HepG2 (cell line): Measurements from ENCODE around the gene ARMH2. TPM values are rescaled to one million over a fixed set of nuclear protein-coding genes. Genes with fewer than 3 reads are reported as not detected.

ENCODE experiments used
- ATAC-seq: fragments of 200-7000 bp; cut with Tn5 transposase; 3 replicates; pipeline ENCODE4 v1.9.1; 2020; ENCODE audit warnings: mild to moderate bottlenecking, moderate library complexity
- BruUV-seq: library from RNA; stranded (reverse); fragments of 400-500 nt; replicated peaks from 2 replicates; lab custom pipeline; 2021; lab: Mats Ljungman, UMichigan
- CTCF ChIA-PET: fragments of 300-600 bp; formaldehyde crosslinking; extraction: SDS; loops from one replicate; lab custom pipeline; 2021; ENCODE audit warnings: low total read pairs, inconsistent platforms, low intra/inter-chr PET ratio; lab: Yijun Ruan, JAX
- POLR2A ChIA-PET: fragments of 350-600 bp; sonication (Branson Sonifier 250); formaldehyde crosslinking; loops from one replicate; lab custom pipeline; 2020; ENCODE audit warnings: antibody characterized with exemption, inconsistent platforms; lab: Yijun Ruan, JAX
- DNase-seq: peaks from one replicate; pipeline ENCODE4 v3.0.0-alpha.2; 2015; ENCODE audit warnings: low spot score
- FAIRE-seq: peaks from 3 replicates; lab custom pipeline; 2011; peaks lifted over from hg19 to GRCh38; lab: Jason Lieb, UNC
- H2AFZ ChIP-seq: one replicate; pipeline ENCODE4 v1.6.1; 2011; ENCODE audit warnings: low read length, inconsistent platforms
- H3K27ac ChIP-seq: fragments of 300-600 bp; 3 replicates; pipeline ENCODE4 v1.8.0; 2011; ENCODE audit warnings: mixed run types, mild to moderate bottlenecking, mixed read lengths, low read length, inconsistent platforms; ENCODE audit not compliant: insufficient read depth; ENCODE audit errors: extremely low read length
- H3K27me3 ChIP-seq, 2 experiments: fragments of 200-600 bp in 1 of 2; 2 replicates in 1 of 2; 3 replicates in 1 of 2; pipeline versions ENCODE4 v1.6.0 to v1.8.0; 2011; ENCODE audit warnings: low read length in 2 of 2, mild to moderate bottlenecking in 2 of 2, moderate library complexity in 2 of 2, inconsistent platforms in 1 of 2; ENCODE audit not compliant: insufficient read depth in 2 of 2, control insufficient read depth in 1 of 2
- H3K36me3 ChIP-seq, 2 experiments: fragments of 200-600 bp in 1 of 2; replicated peaks in 1 of 2; 2 replicates in 1 of 2; 3 replicates in 1 of 2; pipeline versions ENCODE4 v1.5.1 to v1.8.0; 2011; ENCODE audit warnings: low read length in 2 of 2, inconsistent platforms in 1 of 2; ENCODE audit not compliant: insufficient read depth in 2 of 2, control insufficient read depth in 1 of 2
- H3K4me1 ChIP-seq: 2 replicates; pipeline ENCODE4 v1.5.1; 2012; ENCODE audit warnings: low read length, inconsistent platforms; ENCODE audit not compliant: insufficient read depth
- H3K4me2 ChIP-seq: 2 replicates; pipeline ENCODE4 v1.6.0; 2011; ENCODE audit warnings: low read depth, low read length, inconsistent platforms
- H3K4me3 ChIP-seq, 3 experiments: fragments of 200-600 bp in 1 of 3; sonication (generic), shearing (Covaris generic) in 1 of 3; replicated peaks in 1 of 3; 2 replicates each; pipeline ENCODE4 v1.5.1; 2011 to 2016; ENCODE audit warnings: low read length in 3 of 3, inconsistent platforms in 2 of 3, low read depth in 2 of 3, mild to moderate bottlenecking in 2 of 3, control low read depth in 1 of 3, mixed read lengths in 1 of 3; ENCODE audit not compliant: insufficient read depth in 1 of 3
- H3K79me2 ChIP-seq: one replicate; pipeline ENCODE4 v1.6.1; 2011; ENCODE audit warnings: low read length, inconsistent platforms; ENCODE audit not compliant: insufficient read depth
- H3K9ac ChIP-seq: 2 replicates; pipeline ENCODE4 v1.6.0; 2011; ENCODE audit warnings: mild to moderate bottlenecking, low read depth, low read length, inconsistent platforms; ENCODE audit not compliant: insufficient read depth
- H3K9me3 ChIP-seq: 2 replicates; pipeline ENCODE4 v1.5.1; 2012; ENCODE audit warnings: mild to moderate bottlenecking, low read length
- H4K20me1 ChIP-seq: 2 replicates; pipeline ENCODE4 v1.6.0; 2011; ENCODE audit warnings: inconsistent platforms, mild to moderate bottlenecking, low read length, moderate library complexity; ENCODE audit not compliant: insufficient read depth
- CREB1 ChIP-seq, 2 experiments: fragments of 450-650 bp in 1 of 2; IDR thresholded peaks; 2 replicates each; pipeline ENCODE4 v1.6.1; 2016 to 2017; ENCODE audit warnings: control low read depth in 1 of 2, mild to moderate bottlenecking in 1 of 2, missing compliant biosample characterization in 1 of 2, missing genetic modification characterization in 1 of 2
- FOSL2 ChIP-seq: sonication (generic); formaldehyde crosslinking; IDR thresholded peaks from 2 replicates; pipeline ENCODE4 v1.4.0; 2020; ENCODE audit warnings: missing genetic modification reagents
- FOXA3 ChIP-seq: IDR thresholded peaks from 2 replicates; pipeline ENCODE4 v1.6.1; 2016; ENCODE audit warnings: missing genetic modification reagents, missing compliant biosample characterization
- GABPB1 ChIP-seq: IDR thresholded peaks from 2 replicates; pipeline ENCODE4 v1.6.1; 2016; ENCODE audit warnings: mild to moderate bottlenecking, missing genetic modification reagents, moderate library complexity, missing compliant biosample characterization
- HNRNPLL ChIP-seq: fragments of 200-400 bp; formaldehyde crosslinking; IDR thresholded peaks from 2 replicates; pipeline ENCODE4 v1.6.1; 2017; ENCODE audit warnings: mild to moderate bottlenecking, low read depth, low read length; ENCODE audit not compliant: poor library complexity, severe bottlenecking
- NCOA1 ChIP-seq: sonication (generic); formaldehyde crosslinking; IDR thresholded peaks from 2 replicates; pipeline ENCODE4 v1.9.0; 2021; ENCODE audit warnings: missing genetic modification reagents
- NFATC3 ChIP-seq: sonication (generic); formaldehyde crosslinking; IDR thresholded peaks from 2 replicates; pipeline ENCODE4 v1.5.1; 2020; ENCODE audit warnings: mild to moderate bottlenecking, missing genetic modification reagents
- PAF1 ChIP-seq: IDR thresholded peaks from 2 replicates; pipeline ENCODE4 v1.6.1; 2016; ENCODE audit warnings: missing genetic modification reagents, missing compliant biosample characterization
- PHF20 ChIP-seq: sonication (generic); formaldehyde crosslinking; IDR thresholded peaks from 2 replicates; pipeline ENCODE4 v1.5.0; 2020; ENCODE audit warnings: mild to moderate bottlenecking, missing genetic modification reagents
- RCOR2 ChIP-seq: IDR thresholded peaks from 2 replicates; pipeline ENCODE4 v1.6.1; 2016; ENCODE audit warnings: missing biosample characterization, missing genetic modification reagents
- TOE1 ChIP-seq: sonication (generic); formaldehyde crosslinking; IDR thresholded peaks from 2 replicates; pipeline ENCODE4 v1.4.0; 2020; ENCODE audit warnings: mild to moderate bottlenecking, missing genetic modification reagents
- ZBTB38 ChIP-seq: sonication (generic); formaldehyde crosslinking; IDR thresholded peaks from 2 replicates; pipeline ENCODE4 v1.5.1; 2020; ENCODE audit warnings: mild to moderate bottlenecking, missing genetic modification reagents
- ZEB1 ChIP-seq: IDR thresholded peaks from 2 replicates; pipeline ENCODE4 v1.6.1; 2012; ENCODE audit warnings: mild to moderate bottlenecking, low read depth, inconsistent platforms; ENCODE audit not compliant: insufficient replicate concordance
- ZNF205 ChIP-seq: IDR thresholded peaks from 2 replicates; pipeline ENCODE4 v1.6.1; 2018; ENCODE audit warnings: missing biosample characterization, missing genetic modification reagents
- ZNF264 ChIP-seq: sonication (generic); formaldehyde crosslinking; IDR thresholded peaks from 2 replicates; pipeline ENCODE4 v1.4.0; 2020; ENCODE audit warnings: missing genetic modification reagents
- ZNF724P ChIP-seq: sonication (generic); formaldehyde crosslinking; IDR thresholded peaks from 2 replicates; pipeline ENCODE4 v1.8.0; 2022; ENCODE audit warnings: missing genetic modification reagents, borderline replicate concordance
- ZNF792 ChIP-seq: IDR thresholded peaks from 2 replicates; pipeline ENCODE4 v1.6.1; 2016
- WGBS: methylation state at CpG from one replicate; pipeline ENCODE4 v1.1.6; 2017; ENCODE audit warnings: low lambda C conversion rate; 5-methylcytosine and 5-hydroxymethylcytosine counted together
- in situ Hi-C: cut with HindIII; loops from 2 replicates; pipeline ENCODE4 v1.10.0; 2017; ENCODE audit warnings: low pct_unique_long_range_greater_than_20kb; ENCODE audit not compliant: extremely low pct_ligation_motif_present
- intact Hi-C: fragments of 100-400 bp; cut with micrococcal nuclease; formaldehyde crosslinking; loops from one replicate; pipeline ENCODE4 v1.10.0; 2022; ENCODE audit not compliant: unreplicated experiment
- polyA plus RNA-seq, 8 experiments: library from polyadenylated mRNA; depleted of rRNA in 3 of 8; stranded (reverse) in 7 of 8; unstranded in 1 of 8; fragments of >200 nt; fragmentation: Illumina TruSeq in 4 of 8; extraction: Trizol in 4 of 8; gene quantifications; 2 replicates each; pipeline versions ENCODE4 v1.2.1 to v1.2.3, GENCODE V29; 2011 to 2016; ENCODE audit warnings: low read depth in 4 of 8, missing spikeins in 1 of 8, mixed read lengths in 1 of 8; ENCODE audit not compliant: insufficient read depth in 1 of 8
- total RNA-seq, 5 experiments: library from RNA; depleted of rRNA; stranded (reverse); fragments of >200 nt; fragmentation: Illumina TruSeq; extraction: Trizol; gene quantifications; 2 replicates each; pipeline ENCODE4 v1.2.3, GENCODE V29; 2016; ENCODE audit warnings: low read depth in 1 of 5
- TF ChIP-seq, protein P1 (sequence below): sonication (generic); formaldehyde crosslinking; IDR thresholded peaks from 2 replicates; pipeline ENCODE4 v1.4.0; 2020; ENCODE audit warnings: missing genetic modification reagents
- TF ChIP-seq, protein P2 (sequence below): sonication (generic); formaldehyde crosslinking; IDR thresholded peaks from 2 replicates; pipeline ENCODE4 v1.8.1; 2022; ENCODE audit warnings: mild to moderate bottlenecking, missing genetic modification reagents
- TF ChIP-seq, protein P3 (sequence below): sonication (generic); formaldehyde crosslinking; conservative IDR thresholded peaks from 2 replicates; pipeline ENCODE4 v1.8.0; 2022; ENCODE audit warnings: missing genetic modification reagents

ARMH2 gene
- total and polyA plus RNA-seq, 2 of the 13 experiments (the other 11 are each of a cell fraction or from before 2014, with no cell fraction given), result not detected

DNA sequence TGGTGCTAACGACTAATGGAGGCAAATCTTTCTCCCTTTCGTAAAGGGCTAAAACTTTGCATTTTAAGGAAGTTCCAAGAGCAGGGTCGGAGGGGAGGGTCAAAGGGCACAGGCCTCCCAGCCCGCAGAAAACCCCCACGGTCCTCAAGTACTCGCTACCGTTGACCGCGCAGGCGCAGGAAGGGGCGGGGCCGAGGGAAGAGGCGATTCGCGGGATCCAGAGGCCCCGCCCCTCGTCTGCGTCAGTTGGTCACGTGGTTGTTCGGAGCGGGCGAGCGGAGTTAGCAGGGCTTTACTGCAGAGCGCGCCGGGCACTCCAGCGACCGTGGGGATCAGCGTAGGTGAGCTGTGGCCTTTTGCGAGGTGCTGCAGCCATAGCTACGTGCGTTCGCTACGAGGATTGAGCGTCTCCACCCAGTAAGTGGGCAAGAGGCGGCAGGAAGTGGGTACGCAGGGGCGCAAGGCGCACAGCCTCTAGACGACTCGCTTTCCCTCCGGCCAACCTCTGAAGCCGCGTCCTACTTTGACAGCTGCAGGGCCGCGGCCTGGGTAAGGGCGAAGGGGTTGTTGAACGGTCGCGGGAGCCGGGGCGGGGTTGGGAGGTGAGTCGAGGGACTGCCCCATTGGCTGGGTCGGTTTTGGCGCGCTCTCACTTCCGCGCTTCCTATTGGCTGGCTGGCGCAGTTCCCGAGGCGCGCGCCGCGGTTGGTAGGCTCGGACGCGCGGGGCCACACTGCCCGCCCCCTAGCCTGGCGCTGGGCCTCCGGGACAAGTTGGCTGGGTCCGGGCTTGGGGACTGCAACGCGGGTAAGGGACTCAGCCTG lies 23.8 kb downstream of the ARMH2 start, which contains the start of gene GMNN:
Gene GMNN (plus strand): TSS at position 242 of the 824 bp plus-strand sequence. CDS start 2,310 bp downstream, outside the sequence.
- FAIRE-seq, result peak; percentile 36
- Histone ChIP-seq H3K4me1 (peaks cover 67% of the 10 kb centered on the region), H3K79me2 (peaks cover 47% of the 10 kb centered on the region), H2AFZ (peak within 1 kb of the TSS; percentile 66), H3K9ac (peak within 1 kb of the TSS; percentile 99), H3K9me3 (no peaks in the 10 kb centered on the region), H3K27ac (peak within 1 kb of the TSS; percentile 99), H3K4me3 (peak within 1 kb of the TSS; percentile 78 to 100 (median 99)), H4K20me1 (peaks cover 23% of the 10 kb centered on the region), H3K36me3 (peaks cover 0 to 8% of the 10 kb centered on the region in 2 experiments; a peak in 1 of 5 replicates), H3K27me3 (no peaks in the 10 kb centered on the region; a peak in 1 of 5 replicates), H3K4me2 (peak within 1 kb of the TSS; percentile 90)
- TSS peak; percentile 67 for BruUV-seq
- DNase-seq, result peak; percentile 96
- under 1% methylated on average over 57 of the region's 75 CpGs for WGBS
- ChIA-PET CTCF (no interaction called here), POLR2A (interaction anchor here (0.8 to 4.3 kb wide), 9 partner anchors 9 to 108 kb away, joined by 3 to 18 read pairs (median 4); partner anchors contain the start of genes ACOT13, C6orf62 and TDP2)
- in situ Hi-C loops, result loop anchor here (5.0 kb wide), 1 partner anchor 58 kb away; the partner anchor contains the start of gene C6orf62
- intact Hi-C loops, result loop anchor here (1.0 kb wide), 2 partner anchors 28 to 54 kb away; no protein-coding TSS in a partner anchor
- peak; percentile 95 for ATAC-seq
- TF ChIP-seq CREB1 (IDR thresholded peaks at IDR 0.05) (peak; percentile 43), CREB1 (CRISPR knock-in tag; IDR thresholded peaks at IDR 0.05) (peak; percentile 70), ZNF792 (CRISPR knock-in tag) (peak; percentile 78; the same call in 1 of the 2 replicates), TOE1 (CRISPR knock-in tag) (peak; percentile 83; the same call in 1 of the 2 replicates), HNRNPLL (peak; percentile 66), ZEB1 (no peak), ZNF724P (CRISPR knock-in tag) (peak; percentile 30; the same call in 1 of the 2 replicates), GABPB1 (CRISPR knock-in tag) (peak; percentile 86), FOSL2 (CRISPR knock-in tag) (peak; percentile 57), NCOA1 (peak; percentile 97), PAF1 (no peak), RCOR2 (CRISPR knock-in tag) (no peak), ZNF264 (peak; percentile 46; the same call in 1 of the 2 replicates), ZBTB38 (CRISPR knock-in tag) (peak; percentile 87), PHF20 (CRISPR knock-in tag) (no peak; the same call in 1 of the 2 replicates), FOXA3 (CRISPR knock-in tag) (peak; percentile 25; the same call in 1 of the 2 replicates), ZNF205 (no peak; the same call in none of the 2 replicates), NFATC3 (CRISPR knock-in tag) (peak; percentile 97)
- TF ChIP-seq, protein P1, sequence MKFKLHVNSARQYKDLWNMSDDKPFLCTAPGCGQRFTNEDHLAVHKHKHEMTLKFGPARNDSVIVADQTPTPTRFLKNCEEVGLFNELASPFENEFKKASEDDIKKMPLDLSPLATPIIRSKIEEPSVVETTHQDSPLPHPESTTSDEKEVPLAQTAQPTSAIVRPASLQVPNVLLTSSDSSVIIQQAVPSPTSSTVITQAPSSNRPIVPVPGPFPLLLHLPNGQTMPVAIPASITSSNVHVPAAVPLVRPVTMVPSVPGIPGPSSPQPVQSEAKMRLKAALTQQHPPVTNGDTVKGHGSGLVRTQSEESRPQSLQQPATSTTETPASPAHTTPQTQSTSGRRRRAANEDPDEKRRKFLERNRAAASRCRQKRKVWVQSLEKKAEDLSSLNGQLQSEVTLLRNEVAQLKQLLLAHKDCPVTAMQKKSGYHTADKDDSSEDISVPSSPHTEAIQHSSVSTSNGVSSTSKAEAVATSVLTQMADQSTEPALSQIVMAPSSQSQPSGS (CRISPR knock-in tag), result peak; percentile 50
- TF ChIP-seq, protein P2, sequence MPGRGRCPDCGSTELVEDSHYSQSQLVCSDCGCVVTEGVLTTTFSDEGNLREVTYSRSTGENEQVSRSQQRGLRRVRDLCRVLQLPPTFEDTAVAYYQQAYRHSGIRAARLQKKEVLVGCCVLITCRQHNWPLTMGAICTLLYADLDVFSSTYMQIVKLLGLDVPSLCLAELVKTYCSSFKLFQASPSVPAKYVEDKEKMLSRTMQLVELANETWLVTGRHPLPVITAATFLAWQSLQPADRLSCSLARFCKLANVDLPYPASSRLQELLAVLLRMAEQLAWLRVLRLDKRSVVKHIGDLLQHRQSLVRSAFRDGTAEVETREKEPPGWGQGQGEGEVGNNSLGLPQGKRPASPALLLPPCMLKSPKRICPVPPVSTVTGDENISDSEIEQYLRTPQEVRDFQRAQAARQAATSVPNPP, result peak; percentile 92; the same call in 1 of the 2 replicates
- TF ChIP-seq, protein P3, sequence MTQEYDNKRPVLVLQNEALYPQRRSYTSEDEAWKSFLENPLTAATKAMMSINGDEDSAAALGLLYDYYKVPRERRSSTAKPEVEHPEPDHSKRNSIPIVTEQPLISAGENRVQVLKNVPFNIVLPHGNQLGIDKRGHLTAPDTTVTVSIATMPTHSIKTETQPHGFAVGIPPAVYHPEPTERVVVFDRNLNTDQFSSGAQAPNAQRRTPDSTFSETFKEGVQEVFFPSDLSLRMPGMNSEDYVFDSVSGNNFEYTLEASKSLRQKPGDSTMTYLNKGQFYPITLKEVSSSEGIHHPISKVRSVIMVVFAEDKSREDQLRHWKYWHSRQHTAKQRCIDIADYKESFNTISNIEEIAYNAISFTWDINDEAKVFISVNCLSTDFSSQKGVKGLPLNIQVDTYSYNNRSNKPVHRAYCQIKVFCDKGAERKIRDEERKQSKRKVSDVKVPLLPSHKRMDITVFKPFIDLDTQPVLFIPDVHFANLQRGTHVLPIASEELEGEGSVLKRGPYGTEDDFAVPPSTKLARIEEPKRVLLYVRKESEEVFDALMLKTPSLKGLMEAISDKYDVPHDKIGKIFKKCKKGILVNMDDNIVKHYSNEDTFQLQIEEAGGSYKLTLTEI (CRISPR knock-in tag), result no peak
